HEK293T (cell line): Measurements from ENCODE around the gene FBXW8.

Source experiments
- ARNT ChIP-seq: fragments of 450-650 bp; IDR thresholded peaks from 2 replicates; pipeline ENCODE4 v1.6.1; 2017; ENCODE audit warnings: mild to moderate bottlenecking
- ELF4 ChIP-seq: fragments of 450-650 bp; IDR thresholded peaks from 2 replicates; pipeline ENCODE4 v1.6.1; 2017; ENCODE audit warnings: antibody characterized with exemption
- FOXA1 ChIP-seq: fragments of 450-650 bp; IDR thresholded peaks from 2 replicates; pipeline ENCODE4 v1.6.1; 2016; ENCODE audit warnings: mild to moderate bottlenecking
- FOXK2 ChIP-seq: fragments of 450-650 bp; IDR thresholded peaks from 2 replicates; pipeline ENCODE4 v1.6.1; 2016; ENCODE audit warnings: mild to moderate bottlenecking
- SP1 ChIP-seq: fragments of 450-650 bp; IDR thresholded peaks from 2 replicates; pipeline ENCODE4 v1.6.1; 2017
- ZNF384 ChIP-seq: fragments of 450-650 bp; IDR thresholded peaks from 2 replicates; pipeline ENCODE4 v1.6.1; 2016
- TF ChIP-seq, protein P1 (sequence below): fragments of 450-650 bp; IDR thresholded peaks from 2 replicates; pipeline ENCODE4 v1.6.1; 2016

GRCh38 chr12:117013726-117014125 is 103.0 kb downstream of the FBXW8 start:
- TF ChIP-seq ZNF384 (no peak), SP1 (no peak), FOXK2 (no peak), ARNT (no peak), FOXA1 (no peak), ELF4 (no peak)
- TF ChIP-seq, protein P1, sequence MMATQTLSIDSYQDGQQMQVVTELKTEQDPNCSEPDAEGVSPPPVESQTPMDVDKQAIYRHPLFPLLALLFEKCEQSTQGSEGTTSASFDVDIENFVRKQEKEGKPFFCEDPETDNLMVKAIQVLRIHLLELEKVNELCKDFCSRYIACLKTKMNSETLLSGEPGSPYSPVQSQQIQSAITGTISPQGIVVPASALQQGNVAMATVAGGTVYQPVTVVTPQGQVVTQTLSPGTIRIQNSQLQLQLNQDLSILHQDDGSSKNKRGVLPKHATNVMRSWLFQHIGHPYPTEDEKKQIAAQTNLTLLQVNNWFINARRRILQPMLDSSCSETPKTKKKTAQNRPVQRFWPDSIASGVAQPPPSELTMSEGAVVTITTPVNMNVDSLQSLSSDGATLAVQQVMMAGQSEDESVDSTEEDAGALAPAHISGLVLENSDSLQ: no peak
